ENCODE measurements around the gene SDF4.

GRCh38 chr1:1218524-1219200 is 13.1 kb downstream of the SDF4 start:
- no peak for TF ChIP-seq CTCF (IDR thresholded peaks at IDR 0.05)
- no peak for TF ChIP-seq POLR2A (IDR thresholded peaks at IDR 0.05)

Measured in heart left ventricle (tissue), 13 donors.